GM12878 (cell line): ENCODE results near the gene HSP90AA1. TPM values are rescaled to one million over a fixed set of nuclear protein-coding genes. Genes with fewer than 3 reads are reported as not detected.
A peak's percentile ranks its signal among the peaks of the same experiment; 100 is the strongest.

Experiments
- ATAC-seq: fragments of 200-7000 bp; cut with Tn5 transposase; 3 replicates; pipeline ENCODE4 v1.9.1; 2020; ENCODE audit warnings: mild to moderate bottlenecking, moderate library complexity
- BruUV-seq: library from RNA; stranded (reverse); fragments of 400-500 nt; replicated peaks from 2 replicates; lab custom pipeline; 2021; lab: Mats Ljungman, UMichigan
- CTCF ChIA-PET: fragments of 300-600 bp; sonication (Branson Sonifier 250); formaldehyde crosslinking; extraction: SDS; loops from one replicate; lab custom pipeline; 2021; ENCODE audit warnings: inconsistent platforms; lab: Yijun Ruan, JAX
- POLR2A ChIA-PET: fragments of 350-600 bp; formaldehyde crosslinking; extraction: SDS; loops from one replicate; lab custom pipeline; 2021; ENCODE audit warnings: inconsistent platforms; lab: Charles Lee
- RAD21 ChIA-PET: fragments of 300-600 bp; sonication (Branson Sonifier 250); formaldehyde crosslinking; loops from one replicate; lab custom pipeline; 2023; ENCODE audit warnings: antibody characterized with exemption; ENCODE audit not compliant: unreplicated experiment; lab: Charles Lee
- SMC1A ChIA-PET: fragments of 300-600 bp; sonication (Branson Sonifier 250); formaldehyde crosslinking; loops from one replicate; lab custom pipeline; 2023; ENCODE audit not compliant: unreplicated experiment, uncharacterized antibody; lab: Charles Lee
- DNase-seq: peaks from one replicate; pipeline ENCODE4 v3.0.0-alpha.2; 2011; ENCODE audit warnings: low read depth, low spot score
- FAIRE-seq: peaks from 3 replicates; lab custom pipeline; 2011; peaks lifted over from hg19 to GRCh38; lab: Jason Lieb, UNC
- H2AFZ ChIP-seq: 2 replicates; pipeline ENCODE4 v1.6.0; 2011; ENCODE audit warnings: low read depth, low read length, control low read depth; ENCODE audit not compliant: control insufficient read depth
- H3K27ac ChIP-seq: 2 replicates; pipeline ENCODE4 v1.5.1; 2011; ENCODE audit warnings: control low read depth; ENCODE audit not compliant: control insufficient read depth, insufficient read depth
- H3K27me3 ChIP-seq, 2 experiments: replicated peaks in 1 of 2; 2 replicates each; pipeline versions ENCODE4 v1.6.0 to v1.6.1; 2011; ENCODE audit warnings: low read length in 1 of 2; ENCODE audit not compliant: control insufficient read depth in 2 of 2, insufficient read depth in 2 of 2
- H3K36me3 ChIP-seq, 2 experiments: 2 replicates each; pipeline ENCODE4 v1.5.1; 2011; ENCODE audit warnings: low read length in 1 of 2; ENCODE audit not compliant: control insufficient read depth in 2 of 2, insufficient read depth in 2 of 2
- H3K4me1 ChIP-seq: 2 replicates; pipeline ENCODE4 v1.6.1; 2011; ENCODE audit warnings: mild to moderate bottlenecking, low read length, moderate library complexity, mixed read lengths; ENCODE audit not compliant: control insufficient read depth, insufficient read depth
- H3K4me2 ChIP-seq: 2 replicates; pipeline ENCODE4 v1.6.0; 2011; ENCODE audit warnings: control low read depth; ENCODE audit not compliant: control insufficient read depth, insufficient read depth
- H3K4me3 ChIP-seq: fragments of 200-600 bp; sonication (generic); 2 replicates; pipeline ENCODE4 v1.5.1; 2016
- H3K79me2 ChIP-seq: 2 replicates; pipeline ENCODE4 v1.6.0; 2011; ENCODE audit warnings: low read length; ENCODE audit not compliant: control insufficient read depth, insufficient read depth
- H3K9ac ChIP-seq: 2 replicates; pipeline ENCODE4 v1.8.0; 2011; ENCODE audit warnings: low read length, control low read depth, mixed read lengths; ENCODE audit not compliant: control insufficient read depth, insufficient read depth
- H3K9me3 ChIP-seq: replicated peaks from 3 replicates; pipeline ENCODE4 v1.5.1; 2011; ENCODE audit warnings: mild to moderate bottlenecking, low read length; ENCODE audit not compliant: control insufficient read depth, insufficient read depth
- H4K20me1 ChIP-seq: 2 replicates; pipeline ENCODE4 v1.6.0; 2011; ENCODE audit not compliant: control insufficient read depth, insufficient read depth
- CBX5 ChIP-seq: sonication (generic); IDR thresholded peaks from 2 replicates; pipeline ENCODE4 v1.6.1; 2016; ENCODE audit warnings: low read depth, moderate library complexity, mild to moderate bottlenecking, inconsistent platforms
- CHD4 ChIP-seq: fragments of 200-600 bp; sonication (generic); IDR thresholded peaks from 2 replicates; pipeline ENCODE4 v1.6.1; 2016; ENCODE audit warnings: mild to moderate bottlenecking
- EGR1 ChIP-seq, 2 experiments: IDR thresholded peaks; 1 replicate in 1 of 2; 2 replicates in 1 of 2; pipeline ENCODE4 v1.6.1; 2011 to 2012; ENCODE audit warnings: low read depth in 2 of 2, low read length in 2 of 2, borderline replicate concordance in 1 of 2, mild to moderate bottlenecking in 1 of 2, moderate library complexity in 1 of 2
- FOXK2 ChIP-seq: fragments of 450-650 bp; IDR thresholded peaks from 2 replicates; pipeline ENCODE4 v1.6.1; 2017; ENCODE audit warnings: mild to moderate bottlenecking, moderate library complexity
- IRF4 ChIP-seq: IDR thresholded peaks from 2 replicates; pipeline ENCODE4 v1.6.1; 2011; ENCODE audit warnings: low read depth, low read length
- JUNB ChIP-seq: IDR thresholded peaks from 2 replicates; pipeline ENCODE4 v1.6.1; 2016; ENCODE audit warnings: antibody characterized with exemption, mild to moderate bottlenecking
- MTA3 ChIP-seq: IDR thresholded peaks from 2 replicates; pipeline ENCODE4 v1.6.1; 2012; ENCODE audit warnings: low read length, inconsistent platforms, borderline replicate concordance
- MYB ChIP-seq: fragments of 150-350 bp; IDR thresholded peaks from 2 replicates; pipeline ENCODE4 v1.6.1; 2014; ENCODE audit warnings: mild to moderate bottlenecking, low read depth, low read length, borderline replicate concordance
- MYC ChIP-seq: IDR thresholded peaks from 2 replicates; pipeline ENCODE4 v1.6.1; 2011; ENCODE audit warnings: mild to moderate bottlenecking, low read length, moderate library complexity, inconsistent platforms; ENCODE audit not compliant: insufficient read depth, insufficient replicate concordance, insufficient read length, severe bottlenecking
- NFIC ChIP-seq: IDR thresholded peaks from 2 replicates; pipeline ENCODE4 v1.6.1; 2012; ENCODE audit warnings: low read depth, mild to moderate bottlenecking, inconsistent platforms, low read length, moderate library complexity
- NFXL1 ChIP-seq: fragments of 450-650 bp; IDR thresholded peaks from 2 replicates; pipeline ENCODE4 v1.6.1; 2017; ENCODE audit warnings: antibody characterized with exemption, mild to moderate bottlenecking, borderline replicate concordance
- NR2C1 ChIP-seq: fragments of 450-650 bp; IDR thresholded peaks from 2 replicates; pipeline ENCODE4 v1.6.1; 2017; ENCODE audit warnings: antibody characterized with exemption, mild to moderate bottlenecking, moderate library complexity
- PAX5 ChIP-seq: IDR thresholded peaks from 2 replicates; pipeline ENCODE4 v1.6.1; 2011; ENCODE audit warnings: low read depth, low read length, borderline replicate concordance
- POLR2A ChIP-seq: IDR thresholded peaks from 2 replicates; pipeline ENCODE4 v1.6.1; 2011; ENCODE audit warnings: low read depth, mild to moderate bottlenecking, low read length
- RCOR1 ChIP-seq: conservative IDR thresholded peaks from 2 replicates; pipeline ENCODE4 v1.6.1; 2012; ENCODE audit warnings: low read depth, low read length, improper control_type of control experiment
- SMARCA5 ChIP-seq: fragments of 450-650 bp; IDR thresholded peaks from 2 replicates; pipeline ENCODE4 v1.6.1; 2017; ENCODE audit warnings: mild to moderate bottlenecking
- SPI1 ChIP-seq: IDR thresholded peaks from 2 replicates; pipeline ENCODE4 v1.6.1; 2011; ENCODE audit warnings: low read depth, mild to moderate bottlenecking, low read length, moderate library complexity, borderline replicate concordance; ENCODE audit not compliant: insufficient read depth
- STAT3 ChIP-seq: IDR thresholded peaks from 2 replicates; pipeline ENCODE4 v1.6.1; 2011; ENCODE audit warnings: low read depth, low read length, improper control_type of control experiment
- TCF12 ChIP-seq: IDR thresholded peaks from 2 replicates; pipeline ENCODE4 v1.6.1; 2011; ENCODE audit warnings: low read depth, mild to moderate bottlenecking, low read length
- TCF3 ChIP-seq: IDR thresholded peaks from 2 replicates; pipeline ENCODE4 v1.6.1; 2012; ENCODE audit warnings: low read depth, mild to moderate bottlenecking, low read length, borderline replicate concordance; ENCODE audit not compliant: insufficient read depth
- YY1 ChIP-seq: IDR thresholded peaks from 2 replicates; pipeline ENCODE4 v1.6.1; 2011; ENCODE audit warnings: low read depth, mild to moderate bottlenecking, low read length
- ZNF384 ChIP-seq: IDR thresholded peaks from 2 replicates; pipeline ENCODE4 v1.6.1; 2012; ENCODE audit warnings: low read depth, mild to moderate bottlenecking, low read length, improper control_type of control experiment, borderline replicate concordance
- WGBS: methylation state at CpG from one replicate; pipeline ENCODE4 v1.1.6; 2016; ENCODE audit warnings: low lambda C conversion rate; ENCODE audit not compliant: insufficient replicate concordance, insufficient coverage; ENCODE audit errors: missing lambda C conversion rate; 5-methylcytosine and 5-hydroxymethylcytosine counted together
- in situ Hi-C: fragments of 300-500 bp; cut with MboI; formaldehyde crosslinking; loops from 9 replicates; pipeline ENCODE4 v1.14.3; 2018; ENCODE audit warnings: mixed read lengths
- intact Hi-C: fragments of 100-400 bp; cut with micrococcal nuclease; formaldehyde crosslinking; loops from one replicate; pipeline ENCODE4 v1.14.2; 2022; ENCODE audit not compliant: unreplicated experiment
- polyA plus RNA-seq, 11 experiments: library from polyadenylated mRNA; depleted of rRNA in 4 of 11; unstranded in 6 of 11; stranded (reverse) in 5 of 11; fragments of >200 nt; fragmentation: Nextera tagmentation in 4 of 11; fragmentation: Illumina TruSeq in 1 of 11; extraction: Ambion mirVana in 4 of 11; extraction: Trizol in 1 of 11; gene quantifications; 1 replicate in 1 of 11; 2 replicates in 10 of 11; pipeline versions ENCODE4 v1.2.1 to v1.2.3, GENCODE V29; 2011 to 2016; ENCODE audit warnings: inconsistent platforms in 2 of 11, missing spikeins in 2 of 11, low read depth in 1 of 11
- total RNA-seq, 4 experiments: library from RNA; depleted of rRNA in 3 of 4; stranded (reverse); fragments of >200 nt in 3 of 4; fragmentation: Illumina TruSeq in 1 of 4; extraction: Trizol in 1 of 4; gene quantifications; 2 replicates each; pipeline versions ENCODE4 v1.2.1 to v1.2.3, GENCODE V29; 2013 to 2021
- TF ChIP-seq, protein P1 (sequence below): fragments of 450-650 bp; IDR thresholded peaks from 2 replicates; pipeline ENCODE4 v1.6.1; 2017; ENCODE audit warnings: antibody characterized with exemption, mild to moderate bottlenecking, moderate library complexity

The HSP90AA1 gene
- total and polyA plus RNA-seq, 10 of the 15 experiments (the other 5 are each of a cell fraction or from before 2014, with no cell fraction given) = 262 to 1,315 (median 635) TPM

DNA sequence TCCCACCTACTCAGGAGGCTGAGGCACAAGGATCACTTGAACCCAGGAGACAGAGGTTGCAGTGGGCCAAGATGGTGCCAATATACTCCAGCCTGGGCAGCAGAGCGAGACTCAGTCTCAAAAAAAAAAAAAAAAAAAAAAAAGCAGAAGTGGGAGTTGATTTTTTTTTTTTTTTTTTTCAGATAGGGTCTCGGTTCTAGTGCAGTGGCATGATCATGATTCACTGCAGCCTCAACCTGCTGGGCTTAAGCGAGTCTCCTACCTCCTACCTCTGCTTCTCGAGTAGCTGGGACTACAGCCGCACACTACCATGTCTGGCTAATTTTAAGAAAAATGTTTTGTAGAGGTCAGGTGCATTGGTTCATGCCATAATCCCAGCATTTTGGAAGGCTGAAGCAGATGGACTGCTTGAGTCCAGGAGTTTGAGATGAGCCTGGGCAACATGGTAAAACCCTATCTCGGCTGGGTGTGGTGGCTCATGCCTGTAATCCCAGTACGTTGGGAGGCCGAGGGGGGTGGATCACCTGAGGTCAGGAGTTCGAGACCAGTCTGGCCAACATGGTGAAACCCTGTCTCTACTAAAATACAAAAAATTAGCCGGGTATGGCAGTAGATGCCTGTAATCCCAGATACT lies 16.3 kb upstream of the HSP90AA1 start:
- DNase-seq (no peak), ATAC-seq (peak; percentile 94)
- BruUV-seq = no TSS peak
- Histone ChIP-seq H3K4me1 (peaks cover 10% of the 10 kb centered on the region), H3K36me3 (no peaks in the 10 kb centered on the region), H3K27me3 (no peaks in the 10 kb centered on the region), H4K20me1 (no peaks in the 10 kb centered on the region), H3K79me2 (no peaks in the 10 kb centered on the region), H3K4me2 (peak overlapping the region; percentile 7; the same call in 1 of the 2 replicates)
- ChIA-PET POLR2A (interaction anchor here (1.3 kb wide), 1 partner anchor 15 kb away, joined by 4 read pairs; no protein-coding TSS in a partner anchor), CTCF (no interaction called here)
- TF ChIP-seq RCOR1 = no peak
- no peak for TF ChIP-seq SMARCA5
- no peak for TF ChIP-seq MTA3
- no peak for TF ChIP-seq JUNB
- TF ChIP-seq STAT3 = no peak
- peak; percentile 97 for TF ChIP-seq ZNF384
- no peak for TF ChIP-seq POLR2A
- no peak for TF ChIP-seq CBX5
- TF ChIP-seq SPI1 = peak; percentile 94
- peak; percentile 81 for TF ChIP-seq PAX5
- TF ChIP-seq MYB = no peak
- 0 out of 2 replicates have a peak, but pooled peaks have one; percentile 35 for TF ChIP-seq YY1
- no peak for TF ChIP-seq FOXK2
- no peak for TF ChIP-seq TCF12
- no peak for TF ChIP-seq EGR1 (IDR thresholded peaks at IDR 0.05; ENCODE audit: borderline replicate concordance in 1 of 2, low read depth in 2 of 2, low read length in 2 of 2)
- TF ChIP-seq IRF4 = peak; percentile 69; the same call in 1 of the 2 replicates
- no peak for TF ChIP-seq NFXL1
- no peak for TF ChIP-seq NR2C1
- no peak for TF ChIP-seq MYC
- no peak for TF ChIP-seq TCF3
- TF ChIP-seq CHD4 = no peak
- TF ChIP-seq NFIC = no peak
- TF ChIP-seq, protein P1, sequence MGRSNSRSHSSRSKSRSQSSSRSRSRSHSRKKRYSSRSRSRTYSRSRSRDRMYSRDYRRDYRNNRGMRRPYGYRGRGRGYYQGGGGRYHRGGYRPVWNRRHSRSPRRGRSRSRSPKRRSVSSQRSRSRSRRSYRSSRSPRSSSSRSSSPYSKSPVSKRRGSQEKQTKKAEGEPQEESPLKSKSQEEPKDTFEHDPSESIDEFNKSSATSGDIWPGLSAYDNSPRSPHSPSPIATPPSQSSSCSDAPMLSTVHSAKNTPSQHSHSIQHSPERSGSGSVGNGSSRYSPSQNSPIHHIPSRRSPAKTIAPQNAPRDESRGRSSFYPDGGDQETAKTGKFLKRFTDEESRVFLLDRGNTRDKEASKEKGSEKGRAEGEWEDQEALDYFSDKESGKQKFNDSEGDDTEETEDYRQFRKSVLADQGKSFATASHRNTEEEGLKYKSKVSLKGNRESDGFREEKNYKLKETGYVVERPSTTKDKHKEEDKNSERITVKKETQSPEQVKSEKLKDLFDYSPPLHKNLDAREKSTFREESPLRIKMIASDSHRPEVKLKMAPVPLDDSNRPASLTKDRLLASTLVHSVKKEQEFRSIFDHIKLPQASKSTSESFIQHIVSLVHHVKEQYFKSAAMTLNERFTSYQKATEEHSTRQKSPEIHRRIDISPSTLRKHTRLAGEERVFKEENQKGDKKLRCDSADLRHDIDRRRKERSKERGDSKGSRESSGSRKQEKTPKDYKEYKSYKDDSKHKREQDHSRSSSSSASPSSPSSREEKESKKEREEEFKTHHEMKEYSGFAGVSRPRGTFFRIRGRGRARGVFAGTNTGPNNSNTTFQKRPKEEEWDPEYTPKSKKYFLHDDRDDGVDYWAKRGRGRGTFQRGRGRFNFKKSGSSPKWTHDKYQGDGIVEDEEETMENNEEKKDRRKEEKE = no peak
- TF ChIP-seq, all 136 proteins: peak for 5
- peak overlapping the region; percentile 6; the same call in 1 of the 2 replicates for H2AFZ ChIP-seq
- no peaks in the 10 kb centered on the region for H3K9me3 ChIP-seq
- H3K27ac ChIP-seq = no peak overlapping the region
- ChIA-PET RAD21 (interaction anchor here (0.6 to 0.7 kb wide), 2 partner anchors 17 to 1763 kb away, joined by 3 read pairs; no protein-coding TSS in a partner anchor), SMC1A (no interaction called here)
- no peak overlapping the region for H3K9ac ChIP-seq
- intact Hi-C loops = no loop called here
- in situ Hi-C loops = no loop called here
- 40% methylated on average over 9 of the region's 10 CpGs for WGBS
- H3K4me3 ChIP-seq = no peak overlapping the region
- FAIRE-seq = peak; percentile 66
